Smooth muscle cell (in vitro differentiated cells): ENCODE data around the gene ZBTB17. TPM values are rescaled to one million over a fixed set of nuclear protein-coding genes. Genes with fewer than 3 reads are reported as not detected.

Experiments used
- DNase-seq: peaks from one replicate; lab custom pipeline; 2025; ENCODE audit not compliant: unreplicated experiment; lab: John Stamatoyannopoulos, UW
- H2AFZ ChIP-seq: fragments of 200-600 bp; sonication (generic); 2 replicates; pipeline ENCODE4 v1.6.0; 2016; ENCODE audit warnings: antibody characterized with exemption, low read depth, mild to moderate bottlenecking
- H3F3A ChIP-seq: fragments of 200-600 bp; sonication (generic); 2 replicates; pipeline ENCODE4 v1.6.0; 2017; ENCODE audit warnings: antibody characterized with exemption, low read depth
- H3K27ac ChIP-seq: fragments of 200-600 bp; sonication (generic); 2 replicates; pipeline ENCODE4 v1.5.1; 2016; ENCODE audit warnings: low read depth, mild to moderate bottlenecking
- H3K27me3 ChIP-seq: fragments of 200-600 bp; sonication (generic); 2 replicates; pipeline ENCODE4 v1.6.1; 2016; ENCODE audit warnings: low read depth, mild to moderate bottlenecking
- H3K36me3 ChIP-seq: fragments of 200-600 bp; sonication (generic); 2 replicates; pipeline ENCODE4 v1.5.1; 2016; ENCODE audit warnings: low read depth
- H3K4me1 ChIP-seq: fragments of 200-600 bp; sonication (generic); 2 replicates; pipeline ENCODE4 v1.5.1; 2016; ENCODE audit warnings: low read depth
- H3K4me2 ChIP-seq: fragments of 200-600 bp; sonication (generic); 2 replicates; pipeline ENCODE4 v1.6.0; 2016; ENCODE audit warnings: mild to moderate bottlenecking
- H3K4me3 ChIP-seq: fragments of 200-600 bp; sonication (generic); 2 replicates; pipeline ENCODE4 v1.5.1; 2016; ENCODE audit warnings: mild to moderate bottlenecking
- H3K79me2 ChIP-seq: fragments of 200-600 bp; sonication (generic); 2 replicates; pipeline ENCODE4 v1.6.0; 2016; ENCODE audit warnings: low read depth, mild to moderate bottlenecking
- H3K9ac ChIP-seq: fragments of 200-600 bp; sonication (generic); 2 replicates; pipeline ENCODE4 v1.6.0; 2016; ENCODE audit warnings: low read depth
- H3K9me3 ChIP-seq: fragments of 200-600 bp; sonication (generic); replicated peaks from 2 replicates; pipeline ENCODE4 v1.5.1; 2016; ENCODE audit warnings: low read depth
- H4K20me1 ChIP-seq: fragments of 200-600 bp; sonication (generic); 2 replicates; pipeline ENCODE4 v1.6.0; 2016; ENCODE audit warnings: low read depth
- WGBS: methylation state at CpG from one replicate; pipeline ENCODE4 v1.1.7; 2016; ENCODE audit warnings: low lambda C conversion rate; 5-methylcytosine and 5-hydroxymethylcytosine counted together
- polyA plus RNA-seq: library from polyadenylated mRNA; unstranded; fragments of >200 nt; fragmentation: Nextera tagmentation; extraction: Ambion mirVana; gene quantifications from 2 replicates; pipeline ENCODE4 v1.2.1, GENCODE V29; 2016
- total RNA-seq: library from RNA; depleted of rRNA; stranded (reverse); fragments of >200 nt; gene quantifications from 2 replicates; pipeline ENCODE4 v1.2.3, GENCODE V29; 2014
- TF ChIP-seq, protein P1 (sequence below): fragments of 200-600 bp; sonication (generic); IDR thresholded peaks from 2 replicates; pipeline ENCODE4 v1.5.1; 2017; ENCODE audit warnings: borderline replicate concordance, mild to moderate bottlenecking, antibody characterized with exemption; ENCODE audit not compliant: insufficient read depth, poor library complexity, severe bottlenecking

The ZBTB17 gene
- total and polyA plus RNA-seq, 2 experiments from 2014 or later = 29.4 to 42.5 TPM

GRCh38 chr1:16014509-16015482 lies 38.9 kb upstream of the ZBTB17 start:
- H3K27me3 ChIP-seq = no peaks in the 10 kb centered on the region
- WGBS = 54% methylated on average over 16 of the region's 17 CpGs
- peak overlapping the region; percentile 84 for H3K27ac ChIP-seq
- H4K20me1 ChIP-seq = no peaks in the 10 kb centered on the region
- no peak overlapping the region for H2AFZ ChIP-seq
- no peaks in the 10 kb centered on the region for H3K79me2 ChIP-seq
- H3K4me2 ChIP-seq = peak overlapping the region; percentile 34
- H3K4me1 ChIP-seq = peaks cover 19% of the 10 kb centered on the region
- no peak overlapping the region for H3K9ac ChIP-seq
- no peaks in the 10 kb centered on the region for H3K36me3 ChIP-seq
- H3K4me3 ChIP-seq = no peak overlapping the region
- peak; percentile 39 for DNase-seq
- no peaks in the 10 kb centered on the region for H3F3A ChIP-seq
- TF ChIP-seq, protein P1, sequence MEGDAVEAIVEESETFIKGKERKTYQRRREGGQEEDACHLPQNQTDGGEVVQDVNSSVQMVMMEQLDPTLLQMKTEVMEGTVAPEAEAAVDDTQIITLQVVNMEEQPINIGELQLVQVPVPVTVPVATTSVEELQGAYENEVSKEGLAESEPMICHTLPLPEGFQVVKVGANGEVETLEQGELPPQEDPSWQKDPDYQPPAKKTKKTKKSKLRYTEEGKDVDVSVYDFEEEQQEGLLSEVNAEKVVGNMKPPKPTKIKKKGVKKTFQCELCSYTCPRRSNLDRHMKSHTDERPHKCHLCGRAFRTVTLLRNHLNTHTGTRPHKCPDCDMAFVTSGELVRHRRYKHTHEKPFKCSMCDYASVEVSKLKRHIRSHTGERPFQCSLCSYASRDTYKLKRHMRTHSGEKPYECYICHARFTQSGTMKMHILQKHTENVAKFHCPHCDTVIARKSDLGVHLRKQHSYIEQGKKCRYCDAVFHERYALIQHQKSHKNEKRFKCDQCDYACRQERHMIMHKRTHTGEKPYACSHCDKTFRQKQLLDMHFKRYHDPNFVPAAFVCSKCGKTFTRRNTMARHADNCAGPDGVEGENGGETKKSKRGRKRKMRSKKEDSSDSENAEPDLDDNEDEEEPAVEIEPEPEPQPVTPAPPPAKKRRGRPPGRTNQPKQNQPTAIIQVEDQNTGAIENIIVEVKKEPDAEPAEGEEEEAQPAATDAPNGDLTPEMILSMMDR = no peak
- H3K9me3 ChIP-seq = no peaks in the 10 kb centered on the region

DNA sequence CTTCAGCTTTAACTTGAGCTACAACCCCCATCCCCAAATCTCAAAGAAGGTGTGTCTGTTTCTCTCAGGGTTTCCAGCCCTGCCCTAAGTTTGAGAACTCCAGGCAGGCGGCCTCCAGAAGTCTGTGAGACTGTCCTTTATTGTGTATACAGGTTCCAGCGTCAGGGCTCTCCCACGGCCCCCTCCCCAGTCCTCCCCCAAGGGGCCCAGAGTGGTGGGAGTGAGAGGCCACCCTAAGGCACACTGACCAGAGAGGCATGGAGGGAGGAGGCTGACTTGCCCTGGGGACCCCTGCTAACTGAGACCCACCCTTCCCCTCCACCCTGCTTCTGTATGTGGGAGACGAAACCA lies 38.0 kb upstream of the ZBTB17 start:
- 63% methylated on average over 4 of the region's 4 CpGs for WGBS
- no peaks in the 10 kb centered on the region for H3F3A ChIP-seq
- no peak overlapping the region for H3K4me3 ChIP-seq
- H3K9ac ChIP-seq = peak overlapping the region; percentile 28
- no peaks in the 10 kb centered on the region for H3K36me3 ChIP-seq
- no peaks in the 10 kb centered on the region for H4K20me1 ChIP-seq
- peak overlapping the region; percentile 84 for H3K27ac ChIP-seq
- H3K27me3 ChIP-seq = no peaks in the 10 kb centered on the region
- no peaks in the 10 kb centered on the region for H3K9me3 ChIP-seq
- H3K79me2 ChIP-seq = no peaks in the 10 kb centered on the region
- DNase-seq = no peak
- H3K4me1 ChIP-seq = peaks cover 14% of the 10 kb centered on the region
- H3K4me2 ChIP-seq = peak overlapping the region; percentile 91
- TF ChIP-seq, protein P1 = no peak
- H2AFZ ChIP-seq = no peak overlapping the region

GRCh38 chr1:16013220-16013907 lies 37.5 kb upstream of the ZBTB17 start:
- Histone ChIP-seq H3K9me3 (no peaks in the 10 kb centered on the region), H3K27me3 (no peaks in the 10 kb centered on the region), H4K20me1 (no peaks in the 10 kb centered on the region), H3K4me1 (peaks cover 8% of the 10 kb centered on the region), H3K79me2 (no peaks in the 10 kb centered on the region), H2AFZ (no peak overlapping the region), H3K9ac (peak overlapping the region; percentile 91), H3K36me3 (no peaks in the 10 kb centered on the region), H3F3A (no peaks in the 10 kb centered on the region), H3K4me2 (peak overlapping the region; percentile 91), H3K27ac (peak overlapping the region; percentile 84), H3K4me3 (peak overlapping the region; percentile 51)
- 29% methylated on average over 22 of the region's 28 CpGs for WGBS
- TF ChIP-seq, protein P1 = no peak
- DNase-seq = peak; percentile 71
